ENCODE results near the gene NLRC3.
"Not testable (repeated sequence)": the region's sequence is repeated elsewhere in the genome, so short reads cannot be mapped to it uniquely, and the experiment has no call there.

NLRC3 gene

DNA sequence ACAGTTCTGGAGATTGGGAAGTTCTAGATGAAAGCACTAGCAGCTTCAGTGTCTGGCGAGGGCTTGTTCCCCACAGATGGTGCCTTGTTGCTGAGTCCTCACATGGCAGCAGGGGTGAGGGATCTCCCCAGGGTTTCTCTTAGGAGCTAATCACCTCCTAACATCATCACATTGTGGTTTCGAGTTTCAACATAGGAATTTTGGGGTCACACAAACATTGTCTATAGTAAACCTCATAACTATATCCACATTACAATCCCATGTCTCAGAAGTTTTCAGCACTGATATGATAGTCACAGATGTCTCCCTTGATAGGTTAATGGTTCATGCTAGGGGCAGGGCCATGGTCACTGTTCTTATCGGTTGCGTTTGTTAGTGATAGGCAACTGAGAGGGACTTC lies 62.6 kb downstream of the NLRC3 start:
- DNase-seq, result no peak

DNA sequence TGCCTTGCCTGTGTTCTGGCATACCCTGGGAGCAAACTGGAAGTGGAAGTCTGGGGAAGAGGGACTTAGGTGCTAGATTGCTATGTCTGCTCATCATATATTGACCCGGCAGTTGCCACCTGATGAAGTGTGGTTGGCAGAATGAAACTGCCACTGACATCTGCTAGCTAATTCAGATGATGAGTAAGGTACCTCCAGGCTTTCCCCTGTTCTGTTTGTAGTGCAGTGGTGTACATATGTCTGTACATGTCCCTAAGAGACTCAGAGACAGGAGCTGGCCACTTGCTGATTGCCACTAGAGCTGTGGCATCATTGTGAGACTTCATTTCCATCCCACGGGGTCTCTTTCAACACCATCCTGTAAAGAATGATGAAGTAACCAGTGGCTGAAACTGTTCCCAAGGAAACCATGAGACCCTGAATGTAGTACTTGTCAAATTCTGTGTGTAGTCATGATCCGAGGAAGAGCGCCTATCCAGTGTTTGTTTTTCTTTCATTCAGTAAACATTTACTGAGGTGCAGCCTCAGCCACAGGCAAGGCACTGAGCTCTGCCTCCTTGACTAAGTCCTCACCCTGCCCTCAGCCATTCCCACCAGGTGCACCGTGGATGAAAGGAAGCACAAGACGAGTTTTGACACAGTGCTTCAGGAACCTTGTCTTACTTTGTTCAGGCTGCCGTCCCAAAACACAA lies 63.2 kb downstream of the NLRC3 start:
- DNase-seq, result no peak

DNA sequence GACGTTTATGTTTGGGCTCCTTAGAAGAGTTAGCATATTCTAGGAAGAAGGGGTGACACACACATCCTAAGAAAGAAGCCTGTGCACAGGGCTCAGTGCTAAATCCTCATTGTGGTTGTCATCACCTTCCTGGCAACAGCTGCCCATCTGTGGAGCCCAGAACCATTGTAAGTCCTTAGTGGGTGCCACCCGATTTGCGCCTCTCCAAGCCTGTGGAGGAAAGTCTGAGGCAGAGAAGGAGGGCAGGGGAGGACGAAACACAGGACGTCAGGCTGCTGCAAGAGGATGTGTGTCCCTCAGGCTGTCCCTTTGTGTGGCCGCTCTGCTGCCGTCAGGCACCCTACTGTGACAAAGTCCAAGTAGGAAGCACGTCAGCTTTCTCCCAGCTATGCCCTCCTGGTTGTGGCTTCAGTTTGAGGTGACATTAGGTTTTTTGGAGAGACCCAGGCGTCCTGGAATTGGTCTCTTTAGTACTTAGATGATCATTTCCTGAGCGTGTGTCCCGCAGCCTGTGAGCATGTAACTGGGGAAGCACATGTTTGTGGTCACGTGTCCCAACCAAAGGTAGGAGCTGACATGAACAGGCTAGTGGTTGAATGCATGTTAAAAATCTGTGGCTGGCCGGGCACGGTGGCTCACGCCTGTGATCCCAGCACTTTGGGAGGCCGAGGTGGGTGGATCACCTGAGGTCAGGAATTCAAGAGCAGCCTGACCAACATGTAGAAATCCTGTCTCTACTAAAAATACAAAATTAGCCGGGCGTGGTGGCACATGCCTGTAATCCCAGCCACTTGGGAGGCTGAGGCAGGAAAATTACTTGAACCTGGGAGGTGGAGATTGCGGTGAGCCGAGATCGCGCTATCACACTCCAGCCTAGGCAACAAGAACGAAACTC lies 65.7 kb downstream of the NLRC3 start:
- no peak for DNase-seq

DNA sequence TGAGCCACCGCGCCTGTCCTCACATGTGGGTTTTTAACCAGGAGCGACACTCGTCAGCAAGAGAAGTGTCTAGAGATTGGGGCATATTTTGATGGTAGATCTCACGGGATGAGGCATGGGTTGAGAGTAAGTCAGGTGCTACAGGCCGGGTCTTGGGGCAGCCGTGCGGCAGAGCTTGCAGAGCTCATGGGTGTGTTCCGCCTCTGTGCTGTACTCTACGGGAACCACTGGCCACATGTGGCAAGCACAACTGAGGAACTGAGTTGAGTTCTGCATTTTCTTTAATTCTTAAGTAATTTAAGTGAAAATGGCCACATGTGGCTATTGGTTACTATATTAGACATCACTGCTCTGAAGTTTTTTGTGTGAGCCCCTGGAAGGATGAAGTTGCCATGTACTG lies 66.8 kb downstream of the NLRC3 start:
- DNase-seq, result no peak

DNA sequence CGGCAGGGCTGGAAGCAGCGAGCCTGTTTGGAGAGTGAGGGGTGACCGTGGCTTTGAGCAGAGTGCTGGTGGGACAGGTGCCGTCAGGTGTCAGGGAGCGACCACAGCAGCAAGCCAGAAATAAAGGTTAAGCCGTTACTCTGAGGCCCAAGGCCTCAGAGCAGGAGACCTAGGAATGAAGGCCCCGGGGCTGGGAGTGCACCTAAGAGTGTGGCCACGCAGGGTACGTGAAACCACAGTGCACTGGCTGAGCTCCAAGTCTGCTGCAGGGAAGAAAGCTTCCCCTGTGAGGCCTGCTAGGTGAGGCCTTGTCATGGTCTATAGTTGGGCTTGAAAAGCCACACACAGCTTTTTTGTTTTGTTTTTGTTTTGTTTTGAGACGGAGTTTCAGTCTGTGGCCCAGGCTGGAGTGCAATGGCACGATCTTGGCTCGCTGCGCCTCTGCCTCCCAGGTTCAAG lies 67.7 kb downstream of the NLRC3 start:
- no peak for DNase-seq

DNA sequence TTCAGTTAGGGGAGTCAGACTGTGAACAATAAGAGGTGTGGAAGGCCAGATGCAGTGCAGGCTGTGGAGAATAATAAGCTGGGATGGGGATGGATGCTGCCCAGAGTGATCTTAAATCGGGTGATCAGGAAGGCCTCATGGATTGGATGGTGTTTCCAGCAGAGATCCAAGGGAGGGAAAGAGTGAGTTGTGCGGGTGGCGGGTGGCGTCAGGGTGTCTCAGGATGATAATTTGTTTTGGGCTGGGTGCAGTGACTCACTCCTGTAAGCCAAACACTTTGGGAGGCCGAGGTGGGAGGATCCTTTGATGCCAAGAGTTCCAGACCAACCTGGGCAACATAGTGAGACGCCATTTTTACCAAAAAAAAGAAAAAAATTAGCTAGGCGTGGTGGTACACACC lies 68.5 kb downstream of the NLRC3 start:
- DNase-seq, result no peak

DNA sequence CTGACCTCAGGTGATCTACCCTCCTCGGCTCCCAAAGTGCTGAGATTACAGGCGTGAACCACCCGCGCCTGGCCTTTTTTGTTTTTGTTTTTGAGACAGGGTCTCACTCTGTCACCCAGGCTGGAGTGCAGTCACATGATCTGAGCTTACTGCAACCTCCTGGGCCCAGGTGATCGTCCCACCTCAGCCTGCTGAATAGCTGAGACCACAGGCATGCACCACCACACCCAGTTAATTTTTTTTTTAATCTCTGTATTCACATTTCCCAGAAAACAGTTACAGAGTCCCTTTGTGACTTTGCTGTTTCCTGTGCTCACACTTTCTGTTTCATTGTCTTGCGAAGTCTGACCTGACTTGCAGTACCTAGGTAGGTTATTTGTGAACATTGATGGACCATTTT lies 73.7 kb downstream of the NLRC3 start:
- no peak for DNase-seq

DNA sequence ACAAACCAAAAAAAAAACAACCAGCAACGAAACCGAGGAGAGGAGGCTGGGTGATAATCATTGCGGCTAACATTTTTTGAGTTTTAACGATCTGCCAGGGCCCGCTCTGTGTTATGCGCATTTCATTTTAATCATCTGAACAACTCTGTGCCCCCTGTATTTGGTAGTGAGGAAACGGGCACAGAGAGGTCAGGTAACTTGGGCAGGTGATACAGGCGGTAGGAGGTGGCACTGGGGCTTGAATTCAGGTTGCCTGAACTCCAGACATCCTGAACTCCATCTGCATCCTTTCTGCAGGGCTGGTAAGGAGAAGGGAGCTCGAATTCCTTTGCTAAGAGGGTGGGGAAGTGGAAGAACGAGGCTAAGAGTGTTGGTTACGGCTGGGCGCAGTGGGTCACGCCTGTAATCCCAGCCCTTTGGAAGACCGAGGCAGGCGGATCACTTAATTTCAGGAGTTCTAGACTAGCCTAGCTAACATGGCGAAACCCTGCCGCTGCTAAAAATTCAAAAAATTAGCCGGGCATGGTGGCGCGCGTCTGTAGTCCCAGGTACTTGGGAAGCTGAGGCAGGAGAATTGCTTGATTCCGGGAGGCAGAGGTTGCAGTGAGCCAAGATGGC lies 75.3 kb downstream of the NLRC3 start:
- DNase-seq, result no peak

DNA sequence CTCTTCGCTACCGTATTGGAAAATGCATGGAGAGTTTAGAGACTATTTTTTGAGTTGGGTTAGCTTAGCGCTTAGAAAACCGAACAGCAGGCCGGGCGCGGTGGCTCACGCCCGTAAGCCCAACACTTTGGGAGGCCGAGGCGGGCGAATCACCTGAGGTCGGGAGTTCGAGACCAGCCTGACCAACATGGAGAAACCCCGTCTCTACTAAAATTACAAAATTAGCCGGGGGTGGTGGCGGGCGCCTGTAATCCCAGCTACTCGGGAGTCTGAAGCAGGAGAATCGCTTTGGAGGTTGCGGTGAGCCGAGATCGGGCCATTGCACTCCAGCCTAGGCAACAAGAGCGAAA lies 75.8 kb downstream of the NLRC3 start:
- not testable (repeated sequence) for DNase-seq

DNA sequence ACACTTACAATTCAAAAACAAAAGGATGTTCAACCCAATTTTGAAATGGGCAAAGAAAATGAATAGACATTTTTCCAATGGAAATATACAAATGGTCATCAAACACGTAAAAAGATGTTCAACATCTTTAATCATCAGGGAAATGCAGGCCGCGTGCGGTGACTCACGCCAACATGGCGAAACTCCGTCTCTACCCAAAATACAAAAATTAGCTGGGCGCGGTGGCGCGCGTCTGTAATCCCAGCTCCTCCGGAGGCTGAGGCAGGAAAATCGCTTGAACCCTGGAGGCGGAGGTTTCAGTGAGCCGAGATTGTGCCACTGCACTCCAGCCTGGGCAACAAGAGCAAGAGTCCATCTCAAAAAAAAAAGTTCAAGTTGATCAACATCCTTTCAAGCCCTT lies 78.2 kb downstream of the NLRC3 start:
- DNase-seq, result no peak

DNA sequence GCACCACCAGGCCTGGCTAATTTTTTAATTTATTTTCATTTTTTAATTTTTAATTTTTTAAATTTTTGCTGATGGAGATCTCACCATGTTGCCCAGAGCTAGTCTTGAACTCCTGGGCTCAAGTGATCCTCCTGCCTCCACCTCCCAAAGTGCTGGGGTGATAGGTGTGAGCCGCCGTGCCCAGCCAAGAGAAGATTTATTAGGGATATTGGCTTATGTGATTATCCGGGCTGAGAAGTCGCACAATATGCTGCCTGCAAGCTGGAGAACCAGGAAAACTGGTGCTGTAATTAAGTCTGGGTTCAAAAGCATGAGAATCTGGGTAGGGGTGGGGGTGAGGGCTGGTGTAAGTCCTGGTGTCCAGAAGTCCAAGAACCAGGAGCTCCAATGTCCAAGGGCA lies 79.4 kb downstream of the NLRC3 start:
- no peak for DNase-seq

DNA sequence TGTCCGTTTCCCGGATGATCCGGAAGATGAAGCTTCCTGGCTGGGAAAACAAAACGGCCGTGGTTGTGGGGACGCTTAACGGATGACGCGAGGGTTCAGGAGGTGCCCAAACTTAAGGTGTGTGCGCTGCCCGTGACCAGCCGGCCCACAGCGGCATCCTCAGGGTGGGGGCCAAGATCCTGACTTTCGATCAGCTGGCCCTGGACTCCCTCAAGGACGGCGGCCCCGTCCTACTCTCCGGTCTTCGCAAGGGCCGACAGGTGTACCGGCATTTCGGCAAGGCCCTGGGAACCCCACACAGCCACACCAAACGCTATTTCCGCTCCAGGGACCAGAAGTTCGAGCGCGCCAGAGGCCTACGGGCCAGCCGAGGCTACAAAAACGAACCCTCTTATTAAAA lies 80.8 kb downstream of the NLRC3 start:
- no peak for DNase-seq

DNA sequence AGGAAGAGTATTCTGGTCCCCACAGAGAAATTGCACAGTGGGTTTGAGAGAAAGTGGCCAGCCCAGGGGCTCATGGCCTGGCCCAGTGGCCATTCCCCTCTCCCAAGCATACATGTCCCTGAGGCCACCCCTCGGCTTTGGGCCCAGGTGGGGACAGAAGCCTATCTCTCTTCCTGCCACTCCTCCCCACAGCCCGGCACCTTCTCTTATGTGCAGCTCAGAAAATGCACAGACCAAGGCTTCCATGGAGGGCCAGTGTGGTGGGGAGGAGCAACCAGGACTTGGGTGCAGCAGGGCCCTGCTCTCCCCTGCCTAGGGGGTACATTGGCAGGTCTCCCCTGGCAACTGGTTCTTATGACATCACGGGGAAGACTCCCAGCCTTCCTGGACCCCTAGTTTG lies 82.0 kb downstream of the NLRC3 start, which contains the start of gene C16orf90:
Gene C16orf90 (minus strand): TSS at position 314 of the 400 bp plus-strand sequence. CDS start 68 bp downstream, at position 246.
- no peak for DNase-seq

DNA sequence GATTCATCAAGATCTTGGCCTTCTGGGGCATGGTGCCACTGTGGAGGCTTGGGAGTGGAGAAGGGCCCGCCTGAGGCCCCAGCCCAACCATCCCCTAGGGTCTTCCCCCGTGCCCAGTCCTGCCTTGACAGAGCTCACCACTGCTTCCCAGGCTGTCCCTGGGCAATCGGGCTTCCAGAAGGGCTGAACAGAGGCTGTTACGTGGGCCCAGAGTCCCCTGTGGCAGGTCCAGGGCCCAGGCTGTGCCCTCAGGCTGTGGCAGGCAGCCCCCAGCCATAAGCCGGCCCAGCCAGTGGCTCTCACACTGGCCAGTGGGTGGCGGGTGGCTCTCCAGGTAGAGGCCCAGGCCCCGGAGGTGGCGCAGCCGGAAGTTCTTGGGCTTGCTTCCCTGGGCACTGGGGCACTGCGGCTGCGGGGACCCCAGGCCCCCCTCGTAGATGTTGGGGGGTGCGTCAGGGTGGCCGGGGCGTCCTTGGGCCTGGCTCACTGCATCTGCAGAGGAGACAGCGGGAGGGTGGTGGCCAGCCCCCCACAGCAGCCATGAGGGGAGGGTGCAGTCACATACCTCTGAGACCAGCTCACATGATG lies 82.7 kb downstream of the NLRC3 start:
- DNase-seq, result no peak

DNA sequence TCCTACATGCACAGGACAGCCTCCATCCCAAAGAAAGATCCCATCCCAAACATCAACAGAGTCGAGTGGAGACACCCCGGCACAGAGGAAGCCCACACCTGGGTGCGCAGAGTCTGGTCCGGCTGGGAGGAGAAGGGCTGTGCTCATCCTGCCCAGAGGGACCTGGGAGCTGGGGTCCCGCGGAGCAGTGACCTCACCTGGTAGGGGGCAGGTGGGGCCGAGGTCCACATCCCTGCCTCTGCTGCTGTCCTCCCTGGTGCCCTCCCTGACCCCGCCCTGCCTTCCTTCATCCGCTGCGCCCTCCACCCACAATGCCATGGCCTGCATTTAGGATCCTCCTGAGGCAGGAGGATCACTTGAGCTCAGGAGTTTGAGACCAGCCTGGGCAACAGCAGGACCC lies 84.8 kb downstream of the NLRC3 start:
- DNase-seq, result no peak

DNA sequence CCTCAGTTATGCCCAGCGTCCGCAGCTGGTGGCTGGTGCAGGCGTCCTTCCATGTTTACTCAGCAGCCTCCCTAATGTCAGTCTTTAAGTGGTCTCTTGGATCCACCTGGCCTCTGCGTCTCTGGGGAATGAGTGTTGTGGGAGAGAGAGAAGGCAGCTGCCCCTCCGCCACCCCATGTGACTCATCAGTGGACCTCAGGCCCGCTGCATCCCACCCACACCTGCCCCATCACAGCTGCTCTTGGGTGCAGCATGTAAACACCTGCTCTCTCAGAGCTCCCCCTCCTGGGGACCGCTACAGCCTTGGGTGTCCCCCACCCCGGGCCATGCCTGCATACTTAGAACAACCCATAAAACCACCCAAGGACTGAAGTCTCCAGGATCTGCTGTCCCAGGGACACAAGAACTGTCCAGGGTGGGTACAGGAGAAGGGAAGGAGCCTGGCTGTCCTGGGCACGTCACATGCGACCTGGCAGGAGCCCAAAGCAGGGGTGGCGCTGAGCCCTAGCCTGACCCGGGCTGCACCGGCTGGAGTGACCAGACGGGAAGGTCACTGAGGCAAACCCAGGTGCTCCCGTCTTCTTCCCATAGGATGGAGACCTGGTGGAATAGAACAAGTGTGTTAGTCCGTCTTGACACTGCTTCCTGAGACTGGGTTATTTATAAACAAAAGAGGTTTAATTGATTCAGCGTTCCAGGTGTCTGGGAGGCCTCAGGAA lies 86.1 kb downstream of the NLRC3 start:
- no peak for DNase-seq
